HG03558 (cell line): ENCODE data around the gene AHRR.
"Not testable (repeated sequence)": the region's sequence is repeated elsewhere in the genome, so short reads cannot be mapped to it uniquely, and the experiment has no call there.

ENCODE experiments used
- ATAC-seq: cut with Tn5 transposase; IDR thresholded peaks from one replicate; pipeline ENCODE4 v1.9.1; 2021; ENCODE audit warnings: moderate number of reproducible peaks; ENCODE audit not compliant: unreplicated experiment; ENCODE audit errors: extremely low read depth

AHRR gene

DNA sequence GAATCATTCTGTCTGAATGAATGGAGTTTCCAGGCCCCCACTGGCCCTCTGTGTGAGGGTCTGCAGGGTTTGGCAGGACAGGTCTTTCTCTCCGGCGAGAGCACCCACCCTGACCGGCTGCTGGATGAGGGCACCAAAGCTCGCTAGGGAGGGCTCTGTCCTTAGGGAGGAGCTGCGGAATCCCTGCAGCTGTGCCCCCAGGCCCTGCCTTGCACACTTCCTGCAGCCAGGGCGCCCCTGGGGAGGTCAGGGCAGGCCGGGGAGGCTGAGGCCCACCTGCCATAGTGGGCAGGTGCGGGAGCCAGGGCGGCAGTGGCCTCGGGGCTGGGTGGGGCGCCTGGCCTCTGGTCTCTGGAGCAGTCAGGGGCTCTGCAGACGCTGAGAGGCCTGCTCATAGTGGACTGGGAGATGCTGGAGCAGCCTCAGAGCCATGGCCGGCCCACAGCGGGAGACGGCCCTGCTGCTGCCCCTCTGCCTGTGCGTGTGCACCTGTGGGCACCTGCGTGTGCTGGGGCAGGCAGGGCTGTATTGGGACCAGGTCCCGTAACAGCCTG lies 157.5 kb downstream of the AHRR start:
- no peak for ATAC-seq

DNA sequence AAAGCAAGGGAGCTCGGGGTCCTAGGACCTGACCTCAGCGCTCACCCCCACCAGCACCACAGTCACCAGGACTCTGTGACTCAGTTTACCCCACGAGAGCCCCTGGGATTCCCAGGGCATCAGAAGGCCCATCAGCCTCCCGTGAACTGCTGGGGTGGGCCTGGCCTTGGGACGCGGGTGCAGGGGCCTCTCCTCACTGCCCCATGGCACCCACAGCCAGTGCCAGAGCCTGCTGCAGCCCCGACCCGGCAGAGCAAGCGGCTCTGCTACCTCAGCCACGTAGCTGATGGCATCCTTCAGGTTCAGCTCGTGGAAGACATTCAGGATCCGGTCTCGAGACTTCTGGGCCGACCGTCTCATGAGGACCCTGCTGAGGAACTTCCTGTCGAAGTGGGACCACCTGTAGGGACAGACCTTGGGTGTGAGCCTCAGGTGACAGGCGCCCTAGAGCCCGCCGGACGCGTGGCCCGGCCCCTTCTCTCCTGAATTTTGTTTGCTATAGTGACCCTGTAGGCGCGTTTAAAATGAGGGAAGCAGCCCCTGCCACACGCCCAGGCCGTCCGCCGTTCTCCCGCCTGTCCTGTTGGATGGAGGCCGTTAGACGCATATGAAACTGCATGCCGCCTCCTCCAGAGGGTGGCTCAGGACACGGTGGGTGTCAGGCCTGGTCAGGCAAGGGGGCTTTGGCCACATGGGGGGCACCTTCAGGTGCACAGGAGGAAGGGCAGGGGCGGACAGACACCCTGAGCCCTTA lies 158.2 kb downstream of the AHRR start:
- ATAC-seq: no peak

DNA sequence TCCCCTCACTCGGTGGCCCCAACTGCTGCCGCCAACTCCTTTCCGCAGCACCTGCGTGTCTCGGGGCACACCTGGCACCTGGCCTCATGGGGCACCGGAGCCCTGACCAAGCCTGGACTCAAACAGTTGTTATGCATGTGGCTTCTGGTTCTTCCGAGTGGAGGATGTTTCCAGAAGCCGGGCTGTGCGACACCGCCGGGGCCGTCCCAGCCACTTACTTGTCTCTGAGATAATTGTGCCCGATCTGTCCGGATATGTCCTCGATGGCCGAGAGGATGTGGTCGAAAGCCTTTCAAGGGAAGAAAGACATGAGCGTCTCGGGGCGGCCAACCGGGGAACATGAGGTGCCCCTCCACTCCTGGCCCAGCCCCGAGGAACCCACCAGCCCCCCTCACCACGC lies 159.8 kb downstream of the AHRR start:
- no peak for ATAC-seq

DNA sequence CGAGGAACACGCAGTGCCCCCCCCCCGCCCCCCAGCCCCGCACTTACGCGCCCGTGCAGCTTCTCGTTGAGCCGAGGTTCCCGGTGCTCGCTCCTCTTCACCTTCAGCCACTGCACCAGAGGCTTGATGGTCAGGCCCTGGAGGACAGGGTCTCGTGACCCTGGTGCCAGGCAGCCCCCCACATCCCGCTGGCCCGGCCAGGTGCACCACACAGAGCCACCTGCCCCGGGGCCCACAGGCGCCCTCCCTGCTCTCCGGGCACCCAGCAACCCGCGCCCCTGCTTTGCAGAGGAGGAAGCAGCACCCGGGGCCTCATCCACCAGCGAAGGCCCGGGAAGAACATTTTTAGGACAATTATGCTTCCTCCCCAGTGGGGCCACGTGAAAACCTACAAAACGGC lies 160.5 kb downstream of the AHRR start:
- no peak for ATAC-seq

- no peak for ATAC-seq
Observed at GRCh38 chr5:482506-482905, 161.0 kb downstream of the AHRR start.

DNA sequence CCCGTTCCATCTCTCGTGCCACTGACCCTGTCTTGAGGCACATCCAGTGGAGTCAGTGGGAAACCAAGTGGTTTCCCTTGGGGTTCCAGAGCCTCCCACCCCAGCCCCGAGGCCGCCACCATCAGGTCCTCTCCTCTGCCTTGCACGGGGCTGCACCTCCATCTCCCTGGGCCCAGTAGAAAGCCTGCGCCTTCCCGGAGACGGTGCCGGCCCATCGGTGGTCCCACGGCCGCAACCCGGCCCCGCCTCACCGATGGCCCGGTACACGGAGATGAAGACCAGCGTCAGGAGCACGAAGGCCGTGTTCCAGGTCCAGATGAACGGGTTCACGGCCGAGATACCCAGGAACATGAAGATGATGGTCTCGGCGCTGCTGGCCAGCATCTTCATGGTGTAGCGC lies 161.5 kb downstream of the AHRR start:
- ATAC-seq: no peak

- ATAC-seq: no peak
Observed at GRCh38 chr5:483434-484140, 162.1 kb downstream of the AHRR start.

DNA sequence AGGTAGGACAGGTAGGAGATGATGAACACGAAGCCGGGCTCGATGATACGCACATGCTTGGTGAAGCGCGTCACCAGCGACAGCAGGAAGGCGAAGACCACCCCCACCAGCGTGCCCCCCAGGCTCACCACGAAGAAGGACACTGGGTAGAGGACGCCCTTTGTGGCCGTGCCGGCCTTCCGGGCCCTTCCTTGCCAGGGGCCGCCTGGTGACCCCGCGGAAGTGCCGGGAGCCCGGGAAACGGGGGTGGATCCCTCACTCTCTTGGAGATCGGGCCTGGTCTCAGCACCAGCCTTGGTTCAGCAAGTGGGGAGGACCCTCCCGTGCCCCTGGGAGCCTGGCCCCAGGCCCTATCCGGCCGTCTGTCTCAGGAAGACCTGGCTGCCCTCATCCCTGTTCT lies 163.0 kb downstream of the AHRR start:
- ATAC-seq: no peak

DNA sequence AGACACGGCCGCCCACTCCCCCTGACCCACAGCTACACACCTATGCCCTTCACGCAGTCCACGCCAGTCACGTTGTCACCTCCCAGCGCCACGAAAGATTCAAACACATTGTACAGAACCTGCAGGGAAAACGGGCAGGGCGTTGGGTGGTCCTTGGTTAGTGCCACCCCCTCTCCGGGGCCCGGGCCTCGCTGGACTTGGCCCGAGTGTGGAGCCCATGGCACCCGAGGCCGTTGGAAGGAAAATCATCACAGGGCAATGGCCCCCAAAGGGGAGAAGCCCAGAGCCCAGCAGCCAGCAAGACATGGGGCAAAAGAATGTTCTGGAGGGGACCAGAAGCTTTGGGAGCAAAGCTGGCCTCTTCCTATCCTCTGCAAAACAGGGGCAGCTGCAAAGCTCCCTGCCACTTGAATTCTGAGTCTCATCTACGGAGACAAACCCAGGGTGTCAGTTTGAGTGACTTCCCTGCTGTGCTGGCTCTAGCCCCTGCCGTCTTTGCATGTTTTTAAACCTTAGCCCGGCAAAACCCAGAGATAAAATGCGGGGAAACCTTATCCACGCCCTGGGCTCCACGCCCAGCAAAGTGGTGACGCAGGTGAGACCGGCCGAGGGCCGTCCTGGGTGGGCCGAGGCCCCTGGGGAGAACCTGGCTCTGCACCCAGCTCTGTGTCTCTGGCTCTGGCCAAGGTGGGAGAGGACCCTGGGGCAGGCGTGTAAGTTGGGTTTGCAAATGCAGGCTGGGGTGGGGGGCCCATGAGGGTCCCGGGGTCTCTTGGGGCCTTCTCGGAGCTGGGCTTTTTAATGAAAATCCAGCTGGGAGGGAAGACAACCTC lies 163.8 kb downstream of the AHRR start:
- ATAC-seq: no peak

DNA sequence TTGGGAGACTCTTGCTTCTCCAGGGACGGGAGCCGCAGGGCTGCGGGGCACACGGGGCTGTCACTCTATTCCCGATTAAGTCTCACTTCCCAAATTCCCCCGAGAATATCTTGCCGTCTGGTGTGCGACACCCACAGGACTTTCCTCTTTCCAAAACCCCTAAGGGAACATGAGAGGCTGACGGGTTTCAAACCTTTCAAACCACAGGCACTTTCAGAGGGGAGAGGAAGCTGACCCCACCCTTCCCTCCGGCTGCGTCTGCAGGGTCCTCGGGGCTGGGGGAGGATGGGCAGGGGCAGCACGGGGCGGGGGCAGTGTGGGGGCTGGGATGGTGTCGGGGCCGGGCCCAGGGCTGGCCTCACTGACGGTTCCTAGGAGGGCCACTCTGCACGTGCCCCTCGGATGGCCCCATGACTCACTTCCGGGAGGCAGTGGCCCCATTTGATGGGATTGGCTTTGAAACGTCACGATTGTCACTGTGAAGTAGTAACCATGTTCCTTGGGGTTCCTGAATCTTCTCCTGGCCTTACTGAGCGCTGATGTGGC lies 164.5 kb downstream of the AHRR start:
- ATAC-seq: no peak

DNA sequence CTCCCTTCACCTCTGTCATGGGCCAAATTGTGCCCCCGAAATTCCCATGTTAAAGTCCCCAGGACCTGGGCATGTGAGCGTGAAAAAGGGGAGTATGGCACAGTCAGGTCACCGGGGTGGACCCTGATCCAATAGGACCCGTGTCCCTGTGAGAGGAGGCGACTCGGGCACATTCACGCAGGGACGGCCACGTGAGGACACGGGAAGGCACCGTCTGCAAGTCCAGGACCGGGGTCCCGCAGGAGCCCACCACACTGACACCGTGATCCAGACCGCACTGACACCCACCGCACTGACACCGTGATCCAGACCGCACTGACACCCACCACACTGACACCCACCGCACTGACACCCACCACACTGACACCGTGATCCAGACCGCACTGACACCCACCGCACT lies 165.1 kb downstream of the AHRR start:
- ATAC-seq: not testable (repeated sequence)
